GM12878 (cell line): Measurements from ENCODE around the gene TGM2. TPM values are rescaled to one million over a fixed set of nuclear protein-coding genes. Genes with fewer than 3 reads are reported as not detected.
A peak's percentile ranks its signal among the peaks of the same experiment; 100 is the strongest.

ENCODE experiments used
- ATAC-seq: fragments of 200-7000 bp; cut with Tn5 transposase; 3 replicates; pipeline ENCODE4 v1.9.1; 2020; ENCODE audit warnings: mild to moderate bottlenecking, moderate library complexity
- BruUV-seq: library from RNA; stranded (reverse); fragments of 400-500 nt; replicated peaks from 2 replicates; lab custom pipeline; 2021; lab: Mats Ljungman, UMichigan
- CTCF ChIA-PET: fragments of 300-600 bp; sonication (Branson Sonifier 250); formaldehyde crosslinking; extraction: SDS; loops from one replicate; lab custom pipeline; 2021; ENCODE audit warnings: inconsistent platforms; lab: Yijun Ruan, JAX
- POLR2A ChIA-PET: fragments of 350-600 bp; formaldehyde crosslinking; extraction: SDS; loops from one replicate; lab custom pipeline; 2021; ENCODE audit warnings: inconsistent platforms; lab: Charles Lee
- RAD21 ChIA-PET: fragments of 300-600 bp; sonication (Branson Sonifier 250); formaldehyde crosslinking; loops from one replicate; lab custom pipeline; 2023; ENCODE audit warnings: antibody characterized with exemption; ENCODE audit not compliant: unreplicated experiment; lab: Charles Lee
- SMC1A ChIA-PET: fragments of 300-600 bp; sonication (Branson Sonifier 250); formaldehyde crosslinking; loops from one replicate; lab custom pipeline; 2023; ENCODE audit not compliant: unreplicated experiment, uncharacterized antibody; lab: Charles Lee
- DNase-seq: peaks from one replicate; pipeline ENCODE4 v3.0.0-alpha.2; 2011; ENCODE audit warnings: low read depth, low spot score
- FAIRE-seq: peaks from 3 replicates; lab custom pipeline; 2011; peaks lifted over from hg19 to GRCh38; lab: Jason Lieb, UNC
- H2AFZ ChIP-seq: 2 replicates; pipeline ENCODE4 v1.6.0; 2011; ENCODE audit warnings: low read depth, low read length, control low read depth; ENCODE audit not compliant: control insufficient read depth
- H3K27ac ChIP-seq: 2 replicates; pipeline ENCODE4 v1.5.1; 2011; ENCODE audit warnings: control low read depth; ENCODE audit not compliant: control insufficient read depth, insufficient read depth
- H3K27me3 ChIP-seq, 2 experiments: replicated peaks in 1 of 2; 2 replicates each; pipeline versions ENCODE4 v1.6.0 to v1.6.1; 2011; ENCODE audit warnings: low read length in 1 of 2; ENCODE audit not compliant: control insufficient read depth in 2 of 2, insufficient read depth in 2 of 2
- H3K36me3 ChIP-seq, 2 experiments: 2 replicates each; pipeline ENCODE4 v1.5.1; 2011; ENCODE audit warnings: low read length in 1 of 2; ENCODE audit not compliant: control insufficient read depth in 2 of 2, insufficient read depth in 2 of 2
- H3K4me1 ChIP-seq: 2 replicates; pipeline ENCODE4 v1.6.1; 2011; ENCODE audit warnings: mild to moderate bottlenecking, low read length, moderate library complexity, mixed read lengths; ENCODE audit not compliant: control insufficient read depth, insufficient read depth
- H3K4me2 ChIP-seq: 2 replicates; pipeline ENCODE4 v1.6.0; 2011; ENCODE audit warnings: control low read depth; ENCODE audit not compliant: control insufficient read depth, insufficient read depth
- H3K4me3 ChIP-seq: fragments of 200-600 bp; sonication (generic); 2 replicates; pipeline ENCODE4 v1.5.1; 2016
- H3K79me2 ChIP-seq: 2 replicates; pipeline ENCODE4 v1.6.0; 2011; ENCODE audit warnings: low read length; ENCODE audit not compliant: control insufficient read depth, insufficient read depth
- H3K9ac ChIP-seq: 2 replicates; pipeline ENCODE4 v1.8.0; 2011; ENCODE audit warnings: low read length, control low read depth, mixed read lengths; ENCODE audit not compliant: control insufficient read depth, insufficient read depth
- H3K9me3 ChIP-seq: replicated peaks from 3 replicates; pipeline ENCODE4 v1.5.1; 2011; ENCODE audit warnings: mild to moderate bottlenecking, low read length; ENCODE audit not compliant: control insufficient read depth, insufficient read depth
- H4K20me1 ChIP-seq: 2 replicates; pipeline ENCODE4 v1.6.0; 2011; ENCODE audit not compliant: control insufficient read depth, insufficient read depth
- ASH2L ChIP-seq: fragments of 300-600, 200-600 bp; sonication (generic); IDR thresholded peaks from 2 replicates; pipeline ENCODE4 v1.6.1; 2017; ENCODE audit warnings: low read depth, mild to moderate bottlenecking, borderline replicate concordance
- BCL11A ChIP-seq: IDR thresholded peaks from 2 replicates; pipeline ENCODE4 v1.6.1; 2011; ENCODE audit warnings: low read depth, low read length
- CEBPB ChIP-seq, 2 experiments: fragments of 150-350 bp in 1 of 2; IDR thresholded peaks; 2 replicates each; pipeline ENCODE4 v1.6.1; 2012 to 2014; ENCODE audit warnings: low read depth in 2 of 2, low read length in 2 of 2, borderline replicate concordance in 1 of 2, inconsistent platforms in 1 of 2
- CREB1 ChIP-seq: IDR thresholded peaks from 2 replicates; pipeline ENCODE4 v1.6.1; 2012; ENCODE audit warnings: low read depth, mild to moderate bottlenecking, inconsistent platforms
- EED ChIP-seq: sonication (generic); IDR thresholded peaks from 2 replicates; pipeline ENCODE4 v1.6.1; 2016; ENCODE audit warnings: antibody characterized with exemption, low read depth
- ETV6 ChIP-seq, 2 experiments: fragments of 450-650 bp in 1 of 2; IDR thresholded peaks in 1 of 2; conservative IDR thresholded peaks in 1 of 2; 2 replicates each; pipeline ENCODE4 v1.6.1; 2014; ENCODE audit warnings: antibody characterized with exemption in 1 of 2, borderline replicate concordance in 1 of 2, low read depth in 1 of 2, mild to moderate bottlenecking in 1 of 2, moderate library complexity in 1 of 2
- HDAC6 ChIP-seq: fragments of 200-600 bp; sonication (generic); IDR thresholded peaks from one replicate; pipeline ENCODE4 v1.8.0; 2017; ENCODE audit warnings: antibody characterized with exemption; ENCODE audit not compliant: unreplicated experiment
- HDGF ChIP-seq: fragments of 450-650 bp; IDR thresholded peaks from 2 replicates; pipeline ENCODE4 v1.6.1; 2016; ENCODE audit warnings: antibody characterized with exemption
- IRF4 ChIP-seq: IDR thresholded peaks from 2 replicates; pipeline ENCODE4 v1.6.1; 2011; ENCODE audit warnings: low read depth, low read length
- MYB ChIP-seq: fragments of 150-350 bp; IDR thresholded peaks from 2 replicates; pipeline ENCODE4 v1.6.1; 2014; ENCODE audit warnings: mild to moderate bottlenecking, low read depth, low read length, borderline replicate concordance
- SMAD1 ChIP-seq: fragments of 450-650 bp; IDR thresholded peaks from 2 replicates; pipeline ENCODE4 v1.6.1; 2018; ENCODE audit warnings: mild to moderate bottlenecking, low read depth; ENCODE audit not compliant: partially characterized antibody
- SMAD5 ChIP-seq: IDR thresholded peaks from 2 replicates; pipeline ENCODE4 v1.6.1; 2016; ENCODE audit warnings: antibody characterized with exemption, low read depth
- SMARCA5 ChIP-seq: fragments of 450-650 bp; IDR thresholded peaks from 2 replicates; pipeline ENCODE4 v1.6.1; 2017; ENCODE audit warnings: mild to moderate bottlenecking
- TAF1 ChIP-seq: IDR thresholded peaks from 2 replicates; pipeline ENCODE4 v1.6.1; 2011; ENCODE audit warnings: mild to moderate bottlenecking, low read depth, low read length, borderline replicate concordance
- ZBED1 ChIP-seq: IDR thresholded peaks from 2 replicates; pipeline ENCODE4 v1.6.1; 2016; ENCODE audit warnings: borderline replicate concordance
- ZNF24 ChIP-seq: fragments of 450-650 bp; IDR thresholded peaks from 2 replicates; pipeline ENCODE4 v1.6.1; 2017; ENCODE audit warnings: antibody characterized with exemption, mild to moderate bottlenecking
- ZNF274 ChIP-seq: IDR thresholded peaks from one replicate; pipeline ENCODE4 v1.8.0; 2011; ENCODE audit not compliant: insufficient read length, insufficient read depth
- ZNF687 ChIP-seq: fragments of 450-650 bp; IDR thresholded peaks from 2 replicates; pipeline ENCODE4 v1.6.1; 2017; ENCODE audit warnings: mild to moderate bottlenecking, moderate library complexity
- WGBS: methylation state at CpG from one replicate; pipeline ENCODE4 v1.1.6; 2016; ENCODE audit warnings: low lambda C conversion rate; ENCODE audit not compliant: insufficient replicate concordance, insufficient coverage; ENCODE audit errors: missing lambda C conversion rate; 5-methylcytosine and 5-hydroxymethylcytosine counted together
- in situ Hi-C: fragments of 300-500 bp; cut with MboI; formaldehyde crosslinking; loops from 9 replicates; pipeline ENCODE4 v1.14.3; 2018; ENCODE audit warnings: mixed read lengths
- intact Hi-C: fragments of 100-400 bp; cut with micrococcal nuclease; formaldehyde crosslinking; loops from one replicate; pipeline ENCODE4 v1.14.2; 2022; ENCODE audit not compliant: unreplicated experiment
- polyA plus RNA-seq, 11 experiments: library from polyadenylated mRNA; depleted of rRNA in 4 of 11; unstranded in 6 of 11; stranded (reverse) in 5 of 11; fragments of >200 nt; fragmentation: Nextera tagmentation in 4 of 11; fragmentation: Illumina TruSeq in 1 of 11; extraction: Ambion mirVana in 4 of 11; extraction: Trizol in 1 of 11; gene quantifications; 1 replicate in 1 of 11; 2 replicates in 10 of 11; pipeline versions ENCODE4 v1.2.1 to v1.2.3, GENCODE V29; 2011 to 2016; ENCODE audit warnings: inconsistent platforms in 2 of 11, missing spikeins in 2 of 11, low read depth in 1 of 11
- total RNA-seq, 4 experiments: library from RNA; depleted of rRNA in 3 of 4; stranded (reverse); fragments of >200 nt in 3 of 4; fragmentation: Illumina TruSeq in 1 of 4; extraction: Trizol in 1 of 4; gene quantifications; 2 replicates each; pipeline versions ENCODE4 v1.2.1 to v1.2.3, GENCODE V29; 2013 to 2021

Gene TGM2
- total and polyA plus RNA-seq, 10 of the 15 experiments (the other 5 are each of a cell fraction or from before 2014, with no cell fraction given): 0.11 to 1.9 (median 0.51) TPM

- 1% methylated on average over 6 of the region's 6 CpGs for WGBS
- Histone ChIP-seq H3K4me2 (peak overlapping the region; percentile 80), H3K27ac (peak overlapping the region; percentile 98), H3K4me1 (peaks cover 44% of the 10 kb centered on the region), H4K20me1 (no peaks in the 10 kb centered on the region), H2AFZ (peak overlapping the region; percentile 44), H3K4me3 (no peak overlapping the region; the same call in 1 of the 2 replicates), H3K79me2 (0 out of 2 replicates have a peak, but pooled peaks cover 2% of the 10 kb centered on the region), H3K27me3 (no peaks in the 10 kb centered on the region), H3K36me3 (peaks cover 0 to 6% of the 10 kb centered on the region in 2 experiments; a peak in 2 of 4 replicates), H3K9ac (peak overlapping the region; percentile 29), H3K9me3 (no peaks in the 10 kb centered on the region)
- FAIRE-seq (peak; percentile 80), DNase-seq (peak; percentile 60), ATAC-seq (peak; percentile 37)
- in situ Hi-C loops (no loop called here), intact Hi-C loops (no loop called here)
- no TSS peak for BruUV-seq
- ChIA-PET CTCF (interaction anchor here (0.9 to 15.1 kb wide), 8 partner anchors 8 to 128 kb away, joined by 3 to 189 read pairs (median 5); no protein-coding TSS in a partner anchor), SMC1A (interaction anchor here (0.9 to 8.6 kb wide), 8 partner anchors 8 to 128 kb away, joined by 3 to 166 read pairs (median 18); no protein-coding TSS in a partner anchor), POLR2A (interaction anchor here (1.1 to 2.6 kb wide), 3 partner anchors 9 to 20 kb away, joined by 4 to 8 read pairs (median 4); no protein-coding TSS in a partner anchor), RAD21 (interaction anchor here (0.9 to 7.8 kb wide), 8 partner anchors 16 to 89 kb away, joined by 3 to 79 read pairs (median 4); no protein-coding TSS in a partner anchor)
- TF ChIP-seq SMAD5 (no peak), IRF4 (no peak), CEBPB (IDR thresholded peaks at IDR 0.05; ENCODE audit: borderline replicate concordance in 1 of 2, low read depth in 2 of 2, low read length in 2 of 2) (no peak), HDGF (no peak; the same call in 1 of the 2 replicates), ZNF687 (peak; percentile 60; the same call in 1 of the 2 replicates), SMAD1 (no peak), EED (0 out of 2 replicates have a peak, but pooled peaks have one; percentile 26), ZNF274 (no peak), ZNF24 (peak; percentile 78), BCL11A (no peak), ASH2L (peak; percentile 73; the same call in 1 of the 2 replicates), TAF1 (no peak), ETV6 (conservative IDR thresholded peaks at IDR 0.05 in 1 of 2, IDR thresholded peaks at IDR 0.05 in 1 of 2; ENCODE audit: borderline replicate concordance in 1 of 2, low read depth in 1 of 2) (no peak), ZBED1 (no peak), HDAC6 (no peak), MYB (no peak), SMARCA5 (no peak), CREB1 (no peak)
Observed at GRCh38 chr20:38091441-38092216, 73.4 kb downstream of the TGM2 start.
